Measurements from ENCODE around the gene HKDC1.
"Not testable (repeated sequence)": the region's sequence is repeated elsewhere in the genome, so short reads cannot be mapped to it uniquely, and the experiment has no call there.

The HKDC1 gene

DNA sequence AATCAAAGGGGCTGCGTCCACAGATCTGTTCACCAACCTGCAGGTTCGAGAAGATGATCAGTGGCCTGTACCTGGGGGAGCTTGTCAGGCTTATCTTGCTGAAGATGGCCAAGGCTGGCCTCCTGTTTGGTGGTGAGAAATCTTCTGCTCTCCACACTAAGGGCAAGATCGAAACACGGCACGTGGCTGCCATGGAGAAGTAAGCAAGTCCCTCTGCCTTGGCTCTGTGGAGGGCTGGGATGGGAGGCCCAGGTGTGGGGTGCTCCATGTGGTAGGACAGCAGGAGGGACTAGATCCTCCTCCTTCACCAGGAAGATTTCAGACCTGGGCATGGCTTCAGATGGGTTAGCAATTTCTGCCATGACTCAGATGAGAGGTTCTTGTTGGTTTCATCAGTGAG, 25.9 kb downstream of the HKDC1 start:
- peaks cover 2% of the 10 kb centered on the region; the same call in 1 of the 2 replicates for H3K27me3 ChIP-seq (replicated peaks; ENCODE audit: control insufficient read depth, insufficient read depth, low read length)
- no peak overlapping the region for H3K4me3 ChIP-seq (replicated peaks; ENCODE audit: low read depth, low read length)
- no peak for TF ChIP-seq CTCF (IDR thresholded peaks at IDR 0.05; ENCODE audit: insufficient read depth, low read length, poor library complexity, severe bottlenecking)
- DNase-seq (ENCODE audit: extremely low read depth, insufficient read length) = no peak
- no peaks in the 10 kb centered on the region for H3K36me3 ChIP-seq (ENCODE audit: control insufficient read depth, insufficient read depth, low read length)

GRCh38 chr10:69246581-69247312, 26.6 kb downstream of the HKDC1 start:
- H3K4me3 ChIP-seq (replicated peaks; ENCODE audit: low read depth, low read length) = no peak overlapping the region
- H3K27me3 ChIP-seq (replicated peaks; ENCODE audit: control insufficient read depth, insufficient read depth, low read length) = peaks cover 2% of the 10 kb centered on the region; the same call in 1 of the 2 replicates
- no peak for TF ChIP-seq CTCF (IDR thresholded peaks at IDR 0.05; ENCODE audit: insufficient read depth, low read length, poor library complexity, severe bottlenecking)
- H3K36me3 ChIP-seq (ENCODE audit: control insufficient read depth, insufficient read depth, low read length) = no peaks in the 10 kb centered on the region
- no peak for DNase-seq (ENCODE audit: extremely low read depth, insufficient read length)

GRCh38 chr10:69247313-69247710, 27.2 kb downstream of the HKDC1 start:
- no peak for TF ChIP-seq CTCF (IDR thresholded peaks at IDR 0.05; ENCODE audit: insufficient read depth, low read length, poor library complexity, severe bottlenecking)
- no peak for DNase-seq (ENCODE audit: extremely low read depth, insufficient read length)
- no peak overlapping the region for H3K4me3 ChIP-seq (replicated peaks; ENCODE audit: low read depth, low read length)
- H3K27me3 ChIP-seq (replicated peaks; ENCODE audit: control insufficient read depth, insufficient read depth, low read length) = peaks cover 2% of the 10 kb centered on the region; the same call in 1 of the 2 replicates
- H3K36me3 ChIP-seq (ENCODE audit: control insufficient read depth, insufficient read depth, low read length) = no peaks in the 10 kb centered on the region

- no peak for TF ChIP-seq CTCF (IDR thresholded peaks at IDR 0.05; ENCODE audit: insufficient read depth, low read length, poor library complexity, severe bottlenecking)
- DNase-seq (ENCODE audit: extremely low read depth, insufficient read length) = no peak
- no peaks in the 10 kb centered on the region for H3K36me3 ChIP-seq (ENCODE audit: control insufficient read depth, insufficient read depth, low read length)
- H3K27me3 ChIP-seq (replicated peaks; ENCODE audit: control insufficient read depth, insufficient read depth, low read length) = peaks cover 2% of the 10 kb centered on the region; the same call in 1 of the 2 replicates
- no peak overlapping the region for H3K4me3 ChIP-seq (replicated peaks; ENCODE audit: low read depth, low read length)
Observed at GRCh38 chr10:69248117-69248730, 28.1 kb downstream of the HKDC1 start.

DNA sequence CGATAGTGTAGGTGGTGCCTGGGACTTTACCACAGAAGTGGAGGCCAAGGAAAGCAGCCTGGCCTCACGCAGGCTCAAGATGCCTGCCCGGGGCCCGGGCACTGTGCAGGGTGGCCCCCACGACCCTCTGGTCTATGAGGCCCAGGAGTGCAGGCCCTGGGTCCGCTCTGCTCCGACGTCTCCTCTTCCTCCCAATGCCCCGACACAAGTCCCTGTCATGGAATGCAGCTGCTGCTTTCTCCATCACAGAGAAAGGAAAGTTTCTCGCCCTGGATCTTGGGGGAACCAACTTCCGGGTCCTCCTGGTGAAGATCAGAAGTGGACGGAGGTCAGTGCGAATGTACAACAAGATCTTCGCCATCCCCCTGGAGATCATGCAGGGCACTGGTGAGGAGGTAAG, 29.9 kb downstream of the HKDC1 start:
- no peak for TF ChIP-seq CTCF (IDR thresholded peaks at IDR 0.05; ENCODE audit: insufficient read depth, low read length, poor library complexity, severe bottlenecking)
- DNase-seq (ENCODE audit: extremely low read depth, insufficient read length) = no peak
- Histone ChIP-seq H3K27me3 (replicated peaks; ENCODE audit: control insufficient read depth, insufficient read depth, low read length) (peaks cover 2% of the 10 kb centered on the region; the same call in 1 of the 2 replicates), H3K36me3 (ENCODE audit: control insufficient read depth, insufficient read depth, low read length) (no peaks in the 10 kb centered on the region), H3K4me3 (replicated peaks; ENCODE audit: low read depth, low read length) (no peak overlapping the region)

- H3K4me3 ChIP-seq (replicated peaks; ENCODE audit: low read depth, low read length); H3K27me3 ChIP-seq (replicated peaks; ENCODE audit: control insufficient read depth, insufficient read depth, low read length); DNase-seq (ENCODE audit: extremely low read depth, insufficient read length); H3K36me3 ChIP-seq (ENCODE audit: control insufficient read depth, insufficient read depth, low read length): not testable (repeated sequence)
Observed at GRCh38 chr10:69251417-69251816, 31.3 kb downstream of the HKDC1 start.

Data from GM06990 (cell line).